RWPE2 (cell line): ENCODE results near the gene ACHE.
"Not testable (repeated sequence)": the region's sequence is repeated elsewhere in the genome, so short reads cannot be mapped to it uniquely, and the experiment has no call there.

Experiments
- ATAC-seq: fragments of 200-7000 bp; cut with Tn5 transposase; 3 replicates; pipeline ENCODE4 v1.9.1; 2021; ENCODE audit warnings: low read depth
- DNase-seq: peaks from one replicate; pipeline ENCODE4 v3.0.0-alpha.2; 2020; ENCODE audit warnings: low spot score
- H3K27ac ChIP-seq: fragments of 450-650 bp; 2 replicates; pipeline ENCODE4 v1.5.1; 2017; ENCODE audit warnings: mild to moderate bottlenecking; ENCODE audit not compliant: poor library complexity, severe bottlenecking
- H3K27me3 ChIP-seq: fragments of 250-450 bp; sonication (Bioruptor Pico); 2 replicates; pipeline ENCODE4 v1.5.1; 2021; ENCODE audit warnings: mild to moderate bottlenecking, moderate library complexity; ENCODE audit not compliant: insufficient read depth, poor library complexity, severe bottlenecking
- H3K36me3 ChIP-seq: fragments of 250-450 bp; sonication (Bioruptor Pico); 2 replicates; pipeline ENCODE4 v1.5.1; 2020; ENCODE audit warnings: low read depth, mild to moderate bottlenecking, moderate library complexity
- H3K4me1 ChIP-seq: fragments of 250-450 bp; sonication (Bioruptor Pico); 2 replicates; pipeline ENCODE4 v1.5.1; 2021; ENCODE audit warnings: mild to moderate bottlenecking, moderate library complexity; ENCODE audit not compliant: insufficient read depth, poor library complexity, severe bottlenecking
- H3K4me3 ChIP-seq: fragments of 250-450 bp; sonication (Bioruptor Pico); 2 replicates; pipeline ENCODE4 v1.5.1; 2021; ENCODE audit warnings: mild to moderate bottlenecking, moderate library complexity; ENCODE audit not compliant: severe bottlenecking
- H3K9me3 ChIP-seq: fragments of 250-450 bp; sonication (Bioruptor Pico); 2 replicates; pipeline ENCODE4 v1.5.1; 2021; ENCODE audit warnings: mild to moderate bottlenecking, moderate library complexity; ENCODE audit not compliant: severe bottlenecking
- TF ChIP-seq, protein P1 (sequence below): fragments of 450-650 bp; IDR thresholded peaks from one replicate; pipeline ENCODE4 v1.5.1; 2017; ENCODE audit warnings: mild to moderate bottlenecking, moderate library complexity; ENCODE audit not compliant: poor library complexity, severe bottlenecking

Gene ACHE

GRCh38 chr7:100860702-100861615 is 34.7 kb downstream of the ACHE start:
- H3K27me3 ChIP-seq, result no peaks in the 10 kb centered on the region
- peaks cover 12% of the 10 kb centered on the region for H3K36me3 ChIP-seq
- no peaks in the 10 kb centered on the region for H3K9me3 ChIP-seq
- DNase-seq, result peak; percentile 55
- no peak overlapping the region for H3K4me3 ChIP-seq
- H3K4me1 ChIP-seq, result peaks cover 6% of the 10 kb centered on the region
- ATAC-seq, result no peak
- TF ChIP-seq, protein P1, sequence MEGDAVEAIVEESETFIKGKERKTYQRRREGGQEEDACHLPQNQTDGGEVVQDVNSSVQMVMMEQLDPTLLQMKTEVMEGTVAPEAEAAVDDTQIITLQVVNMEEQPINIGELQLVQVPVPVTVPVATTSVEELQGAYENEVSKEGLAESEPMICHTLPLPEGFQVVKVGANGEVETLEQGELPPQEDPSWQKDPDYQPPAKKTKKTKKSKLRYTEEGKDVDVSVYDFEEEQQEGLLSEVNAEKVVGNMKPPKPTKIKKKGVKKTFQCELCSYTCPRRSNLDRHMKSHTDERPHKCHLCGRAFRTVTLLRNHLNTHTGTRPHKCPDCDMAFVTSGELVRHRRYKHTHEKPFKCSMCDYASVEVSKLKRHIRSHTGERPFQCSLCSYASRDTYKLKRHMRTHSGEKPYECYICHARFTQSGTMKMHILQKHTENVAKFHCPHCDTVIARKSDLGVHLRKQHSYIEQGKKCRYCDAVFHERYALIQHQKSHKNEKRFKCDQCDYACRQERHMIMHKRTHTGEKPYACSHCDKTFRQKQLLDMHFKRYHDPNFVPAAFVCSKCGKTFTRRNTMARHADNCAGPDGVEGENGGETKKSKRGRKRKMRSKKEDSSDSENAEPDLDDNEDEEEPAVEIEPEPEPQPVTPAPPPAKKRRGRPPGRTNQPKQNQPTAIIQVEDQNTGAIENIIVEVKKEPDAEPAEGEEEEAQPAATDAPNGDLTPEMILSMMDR, result no peak
- no peak overlapping the region for H3K27ac ChIP-seq

GRCh38 chr7:100859856-100860255 is 35.8 kb downstream of the ACHE start:
- DNase-seq (no peak), ATAC-seq (no peak)
- H3K36me3 ChIP-seq, result peaks cover 12% of the 10 kb centered on the region
- no peaks in the 10 kb centered on the region for H3K9me3 ChIP-seq
- no peaks in the 10 kb centered on the region for H3K4me1 ChIP-seq
- H3K27ac ChIP-seq, result no peak overlapping the region
- TF ChIP-seq, protein P1, result no peak
- no peak overlapping the region for H3K4me3 ChIP-seq
- H3K27me3 ChIP-seq, result no peaks in the 10 kb centered on the region

DNA sequence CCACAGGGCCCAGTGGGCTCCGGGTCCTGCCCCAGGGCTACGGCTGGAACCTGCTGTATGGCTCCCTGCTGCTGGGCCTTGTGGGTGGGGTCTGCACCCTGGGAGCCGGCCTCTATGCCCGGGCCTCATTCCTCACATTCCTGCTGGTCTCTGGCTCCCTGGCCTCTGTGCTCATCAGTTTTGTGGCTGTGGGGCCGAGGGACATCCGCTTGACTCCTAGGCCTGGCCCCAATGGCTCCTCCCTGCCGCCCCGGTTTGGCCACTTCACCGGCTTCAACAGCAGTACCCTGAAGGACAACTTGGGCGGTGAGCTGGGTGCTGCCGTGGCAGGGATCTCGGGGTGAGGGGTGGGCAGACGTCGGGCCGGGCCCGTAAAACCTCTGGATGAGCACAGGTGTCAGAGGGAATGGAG is 38.8 kb downstream of the ACHE start:
- Histone ChIP-seq H3K27ac (no peak overlapping the region), H3K36me3 (peaks cover 12% of the 10 kb centered on the region), H3K9me3 (no peaks in the 10 kb centered on the region), H3K27me3 (no peaks in the 10 kb centered on the region), H3K4me1 (peaks cover 3% of the 10 kb centered on the region), H3K4me3 (no peak overlapping the region)
- ATAC-seq (no peak), DNase-seq (no peak)
- TF ChIP-seq, protein P1, result no peak

GRCh38 chr7:100855515-100855914 is 40.2 kb downstream of the ACHE start:
- DNase-seq (no peak), ATAC-seq (no peak)
- Histone ChIP-seq H3K27me3 (no peaks in the 10 kb centered on the region), H3K4me1 (peaks cover 3% of the 10 kb centered on the region), H3K9me3 (no peaks in the 10 kb centered on the region), H3K27ac (no peak overlapping the region), H3K4me3 (no peak overlapping the region), H3K36me3 (peaks cover 8% of the 10 kb centered on the region)
- TF ChIP-seq, protein P1, result no peak

- DNase-seq, result not testable (repeated sequence)
These were observed 40.8 kb downstream of the ACHE start for GRCh38 chr7:100854899-100855298.

More at GRCh38 chr7:100854899-100855298, 40.8 kb downstream of the ACHE start:
- H3K27me3 ChIP-seq, H3K27ac ChIP-seq, ATAC-seq, H3K4me3 ChIP-seq, H3K9me3 ChIP-seq, H3K4me1 ChIP-seq, H3K36me3 ChIP-seq: not testable (repeated sequence)
